Measurements from ENCODE around the gene CHKB. TPM values are rescaled to one million over a fixed set of nuclear protein-coding genes. Genes with fewer than 3 reads are reported as not detected.
"Not testable (repeated sequence)": the region's sequence is repeated elsewhere in the genome, so short reads cannot be mapped to it uniquely, and the experiment has no call there.

Gene CHKB
- polyA plus RNA-seq, 1 experiment: 22.5 TPM

DNA sequence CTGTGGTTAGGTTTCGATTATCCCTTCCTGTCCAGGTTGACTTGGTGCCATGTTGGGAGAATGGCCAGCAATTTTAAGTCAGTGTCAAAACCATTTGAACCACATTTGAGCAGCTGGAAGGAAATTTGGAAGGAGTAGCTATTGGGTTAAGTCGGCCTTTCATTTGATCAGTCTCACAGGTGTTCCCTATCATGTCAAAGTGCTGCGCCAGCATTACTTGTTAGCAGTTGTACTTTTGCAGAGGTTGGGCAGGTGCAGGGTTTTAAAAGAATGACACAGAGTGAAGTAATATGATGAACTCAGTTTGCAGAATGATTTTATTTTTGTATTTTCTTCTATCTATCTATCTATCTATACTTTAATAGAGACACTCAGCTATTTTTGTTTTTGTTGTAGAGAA, 46.4 kb downstream of the CHKB start:
- no peak for DNase-seq (ENCODE audit: low read depth, low spot score)
- POLR2A ChIA-PET: interaction anchor here (0.7 kb wide), 1 partner anchor 42 kb away, joined by 6 read pairs; no protein-coding TSS in a partner anchor
- TF ChIP-seq, protein P1, sequence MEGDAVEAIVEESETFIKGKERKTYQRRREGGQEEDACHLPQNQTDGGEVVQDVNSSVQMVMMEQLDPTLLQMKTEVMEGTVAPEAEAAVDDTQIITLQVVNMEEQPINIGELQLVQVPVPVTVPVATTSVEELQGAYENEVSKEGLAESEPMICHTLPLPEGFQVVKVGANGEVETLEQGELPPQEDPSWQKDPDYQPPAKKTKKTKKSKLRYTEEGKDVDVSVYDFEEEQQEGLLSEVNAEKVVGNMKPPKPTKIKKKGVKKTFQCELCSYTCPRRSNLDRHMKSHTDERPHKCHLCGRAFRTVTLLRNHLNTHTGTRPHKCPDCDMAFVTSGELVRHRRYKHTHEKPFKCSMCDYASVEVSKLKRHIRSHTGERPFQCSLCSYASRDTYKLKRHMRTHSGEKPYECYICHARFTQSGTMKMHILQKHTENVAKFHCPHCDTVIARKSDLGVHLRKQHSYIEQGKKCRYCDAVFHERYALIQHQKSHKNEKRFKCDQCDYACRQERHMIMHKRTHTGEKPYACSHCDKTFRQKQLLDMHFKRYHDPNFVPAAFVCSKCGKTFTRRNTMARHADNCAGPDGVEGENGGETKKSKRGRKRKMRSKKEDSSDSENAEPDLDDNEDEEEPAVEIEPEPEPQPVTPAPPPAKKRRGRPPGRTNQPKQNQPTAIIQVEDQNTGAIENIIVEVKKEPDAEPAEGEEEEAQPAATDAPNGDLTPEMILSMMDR (IDR thresholded peaks at IDR 0.05; ENCODE audit: low read depth, low read length): no peak
- Histone ChIP-seq H3K4me3 (ENCODE audit: low read depth, low read length) (no peak overlapping the region), H3K27ac (ENCODE audit: low read depth, low read length) (no peak overlapping the region), H3K9me3 (ENCODE audit: control insufficient read depth, insufficient read depth, low read length) (no peaks in the 10 kb centered on the region; the same call in 1 of the 2 replicates), H3K27me3 (ENCODE audit: control insufficient read depth, insufficient read depth, low read length) (no peaks in the 10 kb centered on the region)
- CTCF ChIA-PET: interaction anchor here (0.6 to 2.0 kb wide), 3 partner anchors 8 to 27 kb away, joined by 5 to 8 read pairs (median 7); partner anchors contain the start of genes SCO2 and SYCE3

- CTCF ChIA-PET: interaction anchor here (1.9 to 2.0 kb wide), 2 partner anchors 9 to 28 kb away, joined by 7 to 8 read pairs; partner anchors contain the start of genes SCO2 and SYCE3
- POLR2A ChIA-PET: interaction anchor here (0.7 to 0.8 kb wide), 2 partner anchors 27 to 40 kb away, joined by 3 to 7 read pairs; partner anchors contain the start of genes LMF2 and NCAPH2
- H3K4me3 ChIP-seq (ENCODE audit: low read depth, low read length): no peak overlapping the region
Observed at GRCh38 chr22:50535113-50535512, 47.5 kb downstream of the CHKB start.

GRCh38 chr22:50533856-50534711, 48.6 kb downstream of the CHKB start:
- POLR2A ChIA-PET; H3K27ac ChIP-seq (ENCODE audit: low read depth, low read length); DNase-seq (ENCODE audit: low read depth, low spot score); CTCF ChIA-PET; H3K4me3 ChIP-seq (ENCODE audit: low read depth, low read length); H3K27me3 ChIP-seq (ENCODE audit: control insufficient read depth, insufficient read depth, low read length): not testable (repeated sequence)
- peaks cover 11% of the 10 kb centered on the region; the same call in 1 of the 2 replicates for H3K9me3 ChIP-seq (ENCODE audit: control insufficient read depth, insufficient read depth, low read length)

More at GRCh38 chr22:50535113-50535512, 47.5 kb downstream of the CHKB start:
- DNase-seq (ENCODE audit: low read depth, low spot score): no peak
- Histone ChIP-seq H3K27ac (ENCODE audit: low read depth, low read length) (no peak overlapping the region), H3K9me3 (ENCODE audit: control insufficient read depth, insufficient read depth, low read length) (peaks cover 4% of the 10 kb centered on the region; the same call in 1 of the 2 replicates), H3K27me3 (ENCODE audit: control insufficient read depth, insufficient read depth, low read length) (peaks cover 5% of the 10 kb centered on the region)
- TF ChIP-seq, protein P1 (IDR thresholded peaks at IDR 0.05; ENCODE audit: low read depth, low read length): no peak

DNA sequence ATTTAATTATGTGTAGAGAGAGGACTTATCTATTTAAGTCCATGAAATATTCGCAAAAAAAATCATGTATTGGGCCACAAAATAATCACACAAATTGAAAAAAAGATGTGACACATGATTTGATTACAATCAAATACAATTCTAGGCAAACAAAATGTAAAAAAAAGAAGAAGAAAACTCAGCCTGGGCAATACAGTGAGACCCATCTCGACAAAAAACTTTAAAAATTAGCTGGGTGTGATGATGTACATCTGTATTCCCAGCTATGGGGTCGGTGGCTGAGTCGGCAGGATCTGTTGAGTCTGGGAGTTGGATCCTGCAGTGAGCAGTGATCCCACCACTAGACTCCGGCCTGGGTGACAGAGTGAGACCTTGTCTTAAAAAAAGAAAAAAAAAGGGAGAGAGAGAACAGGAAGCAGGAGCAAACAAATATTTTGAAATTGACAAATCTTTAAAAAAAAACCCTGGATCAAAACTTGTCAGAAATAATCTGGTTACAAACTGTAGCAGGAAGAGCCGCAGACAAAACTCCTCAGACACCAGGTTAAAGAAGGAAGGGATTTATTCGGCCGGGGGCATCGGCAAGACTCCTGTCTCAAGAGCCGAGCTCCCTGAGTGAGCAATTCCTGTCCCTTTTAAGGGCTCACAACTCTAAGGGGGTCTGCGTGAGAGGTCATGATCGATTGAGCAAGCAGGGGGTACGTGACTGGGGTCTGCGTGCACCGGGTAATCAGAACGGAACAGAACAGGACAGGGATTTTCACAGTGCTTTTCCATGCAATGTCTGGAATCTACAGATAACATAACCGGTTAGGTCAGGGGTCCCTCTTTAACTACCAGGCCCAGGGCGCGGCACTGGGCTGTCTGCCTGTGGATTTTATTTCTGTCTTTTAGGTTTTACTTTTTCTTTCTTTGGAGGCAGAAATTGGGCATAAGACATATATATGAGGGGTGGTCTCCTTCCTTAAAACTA, 49.5 kb downstream of the CHKB start:
- peaks cover 5% of the 10 kb centered on the region for H3K27me3 ChIP-seq (ENCODE audit: control insufficient read depth, insufficient read depth, low read length)
- peaks cover 11% of the 10 kb centered on the region; the same call in 1 of the 2 replicates for H3K9me3 ChIP-seq (ENCODE audit: control insufficient read depth, insufficient read depth, low read length)
- POLR2A ChIA-PET: interaction anchor here (1.3 kb wide), 1 partner anchor 25 kb away, joined by 3 read pairs; the partner anchor contains the start of gene NCAPH2
- H3K4me3 ChIP-seq (ENCODE audit: low read depth, low read length): no peak overlapping the region
- no peak for DNase-seq (ENCODE audit: low read depth, low spot score)
- H3K27ac ChIP-seq (ENCODE audit: low read depth, low read length): no peak overlapping the region
- TF ChIP-seq, protein P1 (IDR thresholded peaks at IDR 0.05; ENCODE audit: low read depth, low read length): no peak
- CTCF ChIA-PET: no interaction called here

Data from AG04450 (cell line).